GM18858 (cell line): Measurements from ENCODE around the gene CHAC1.
"Not testable (repeated sequence)": the region's sequence is repeated elsewhere in the genome, so short reads cannot be mapped to it uniquely, and the experiment has no call there.

ENCODE experiments used
- ATAC-seq: cut with Tn5 transposase; IDR thresholded peaks from one replicate; pipeline ENCODE4 v1.9.1; 2021; ENCODE audit not compliant: unreplicated experiment

CHAC1 gene

GRCh38 chr15:40955930-40956540, 2.8 kb downstream of the CHAC1 start:
- no peak for ATAC-seq

GRCh38 chr15:40956541-40956982, 3.3 kb downstream of the CHAC1 start:
- no peak for ATAC-seq

GRCh38 chr15:40957041-40957555, 3.8 kb downstream of the CHAC1 start:
- ATAC-seq, result no peak

- ATAC-seq, result no peak
Observed at GRCh38 chr15:40957581-40958051, 4.3 kb downstream of the CHAC1 start.

GRCh38 chr15:40958146-40958545, 4.9 kb downstream of the CHAC1 start:
- ATAC-seq, result no peak

DNA sequence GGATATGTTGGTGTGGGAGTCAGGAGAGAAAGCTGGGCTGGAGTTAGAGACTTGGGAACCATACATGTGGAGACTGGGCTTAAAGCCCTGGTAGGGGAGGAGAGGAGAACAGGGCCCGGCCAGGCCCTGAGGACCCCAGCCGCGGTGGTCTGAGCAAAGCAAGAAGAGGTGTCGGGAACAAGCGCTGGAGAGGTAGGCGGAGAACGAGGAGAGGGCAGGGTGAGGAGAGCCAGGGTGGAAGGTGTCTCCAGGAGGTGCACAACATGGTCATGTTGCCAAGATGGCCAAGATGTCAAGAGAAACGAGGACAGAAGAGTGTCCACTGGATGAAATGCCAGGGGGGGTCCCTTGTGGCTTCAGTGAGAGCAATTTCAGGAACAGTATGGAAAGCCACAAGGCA, 5.5 kb downstream of the CHAC1 start:
- ATAC-seq, result no peak

DNA sequence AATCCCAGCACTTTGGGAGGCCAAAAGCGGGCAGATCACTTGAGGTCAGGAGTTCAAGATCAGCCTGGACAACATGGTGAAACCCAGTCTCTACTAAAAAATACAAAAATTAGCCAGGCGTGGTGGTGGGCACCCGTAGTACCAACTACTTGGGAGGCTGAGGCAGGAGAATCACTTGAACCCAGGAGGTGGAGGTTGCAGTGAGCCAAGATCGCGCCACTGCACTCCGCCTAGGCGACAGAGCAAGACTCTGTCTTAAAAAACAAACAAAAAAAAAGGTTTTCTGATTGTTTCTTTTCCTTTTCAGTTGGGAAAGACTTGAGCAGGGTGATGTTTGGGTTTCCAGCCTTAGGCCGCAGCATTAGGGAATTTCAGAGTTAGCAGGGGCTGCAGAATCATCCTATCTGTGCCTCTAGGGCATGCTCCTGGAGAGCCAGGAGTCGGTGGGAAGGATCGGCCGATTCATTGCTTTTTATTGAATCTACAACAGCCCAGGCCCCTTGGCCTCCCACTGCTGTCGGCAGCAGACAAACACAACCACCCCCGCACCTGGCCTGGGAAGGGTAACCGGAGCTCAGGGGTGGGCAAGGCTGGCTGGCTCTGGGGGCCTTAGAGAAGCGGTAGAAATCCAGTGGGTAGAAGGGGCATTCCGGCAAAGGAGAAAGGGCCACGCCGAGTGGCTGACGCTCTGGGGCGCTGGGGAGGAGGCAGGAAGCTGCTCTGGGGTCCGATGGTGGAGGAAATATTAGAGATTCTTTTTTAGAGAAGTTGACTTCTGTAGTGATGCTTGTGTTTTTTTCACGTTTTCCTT, 6.3 kb downstream of the CHAC1 start:
- ATAC-seq, result no peak

GRCh38 chr15:40960151-40960885, 7.0 kb downstream of the CHAC1 start:
- ATAC-seq, result no peak

- no peak for ATAC-seq
Observed at GRCh38 chr15:40960925-40961324, 7.7 kb downstream of the CHAC1 start.

DNA sequence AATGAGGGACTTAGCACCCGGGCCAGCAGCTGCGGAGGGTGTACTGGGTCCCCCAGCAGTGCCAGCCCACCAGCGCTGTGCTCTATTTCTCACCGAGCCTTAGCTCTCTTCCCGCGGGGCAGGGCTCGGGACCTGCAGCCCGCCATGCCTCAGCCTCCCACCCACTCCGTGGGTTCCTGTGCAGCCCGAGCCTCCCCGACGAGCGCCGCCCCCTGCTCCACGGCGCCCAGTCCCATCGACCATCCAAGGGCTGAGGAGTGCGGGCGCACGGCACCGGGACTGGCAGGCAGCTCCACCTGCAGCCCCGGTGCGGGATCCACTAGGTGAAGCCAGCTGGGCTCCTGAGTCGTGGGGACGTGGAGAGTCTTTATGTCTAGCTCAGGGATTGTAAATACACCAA, 8.5 kb downstream of the CHAC1 start:
- not testable (repeated sequence) for ATAC-seq

GRCh38 chr15:40962317-40962716, 9.0 kb downstream of the CHAC1 start:
- not testable (repeated sequence) for ATAC-seq

- no peak for ATAC-seq
Observed at GRCh38 chr15:40963201-40963600, 9.9 kb downstream of the CHAC1 start.

DNA sequence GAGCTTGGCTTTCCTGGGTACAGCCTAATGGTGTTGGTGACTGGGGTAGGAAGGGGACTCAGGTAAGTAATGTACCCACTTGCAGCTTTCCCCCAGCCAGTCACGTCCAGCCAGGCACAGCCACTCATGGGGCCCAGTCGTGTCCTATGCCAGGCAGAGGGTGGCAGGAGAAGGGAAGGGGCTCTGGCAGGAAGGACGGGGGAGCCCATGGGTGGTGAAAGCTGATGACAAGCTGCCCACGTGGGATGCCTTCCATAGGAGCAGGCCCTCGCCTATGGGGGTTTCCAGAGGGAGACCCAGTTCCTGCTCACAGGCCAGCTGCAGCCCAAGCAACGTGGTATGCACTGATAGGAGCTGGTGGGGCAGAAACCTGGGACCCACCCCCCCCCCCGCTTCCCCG, 10.7 kb downstream of the CHAC1 start:
- no peak for ATAC-seq

DNA sequence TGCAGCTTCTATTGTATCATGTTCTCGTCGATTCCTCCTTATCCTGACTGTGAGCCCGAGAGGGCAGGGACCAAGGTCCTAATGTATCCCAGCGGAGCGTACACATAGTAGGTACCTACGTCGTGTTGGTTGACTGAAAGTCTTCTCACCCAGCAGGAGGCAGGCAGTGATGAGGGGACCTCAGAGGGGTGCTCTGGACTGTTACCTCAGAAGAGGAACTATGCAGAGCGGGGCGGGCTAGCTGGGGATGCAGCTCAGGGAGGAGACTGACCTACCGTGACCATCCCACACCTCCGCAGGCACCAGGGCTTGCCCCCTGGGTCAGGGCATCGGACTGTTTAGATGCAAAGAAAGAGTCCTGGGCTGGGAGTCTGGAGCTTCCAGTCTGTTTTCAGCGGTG, 11.4 kb downstream of the CHAC1 start:
- ATAC-seq, result no peak

DNA sequence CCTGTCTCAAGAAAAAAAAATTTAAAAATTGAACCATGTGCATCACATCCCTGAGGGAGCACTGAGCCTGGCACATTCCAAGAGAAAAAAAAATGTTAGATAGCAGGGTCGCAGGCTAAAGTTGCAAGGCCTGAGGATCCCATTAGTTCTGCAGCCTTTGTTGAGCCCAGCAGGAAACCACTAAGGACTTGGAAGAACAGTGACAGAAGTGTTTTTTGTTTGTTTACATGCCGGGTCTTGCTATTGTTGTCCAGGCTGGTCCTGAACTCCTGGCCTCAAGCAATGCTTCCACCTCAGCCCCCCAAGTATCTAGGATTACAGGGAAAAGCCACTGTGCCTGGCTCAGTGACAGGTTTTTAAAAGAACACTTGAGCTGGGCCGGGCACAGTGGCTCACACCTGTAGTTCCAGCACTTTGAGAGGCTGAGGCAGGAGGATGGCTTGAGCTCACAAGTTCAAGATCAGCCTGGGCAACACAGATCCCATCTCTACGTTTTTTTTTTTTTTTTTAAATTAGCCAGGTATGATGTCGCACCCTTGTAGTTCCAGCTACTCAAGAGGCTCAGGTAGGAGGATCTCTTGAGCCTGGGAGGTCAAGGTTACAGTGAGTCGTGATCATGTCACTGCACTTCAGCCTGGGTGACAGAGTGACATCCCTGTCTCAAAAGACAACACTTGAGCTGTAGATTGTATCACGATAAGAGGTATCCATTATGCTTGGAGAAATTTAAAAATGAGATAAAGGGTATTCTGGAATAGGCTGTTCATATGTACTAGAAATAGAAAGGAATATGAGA, 15.2 kb downstream of the CHAC1 start:
- no peak for ATAC-seq

GRCh38 chr15:40969363-40969762, 16.1 kb downstream of the CHAC1 start:
- ATAC-seq, result no peak

- ATAC-seq, result no peak
Observed at GRCh38 chr15:40974879-40975278, 21.6 kb downstream of the CHAC1 start.

GRCh38 chr15:40976819-40977218, 23.5 kb downstream of the CHAC1 start:
- no peak for ATAC-seq

DNA sequence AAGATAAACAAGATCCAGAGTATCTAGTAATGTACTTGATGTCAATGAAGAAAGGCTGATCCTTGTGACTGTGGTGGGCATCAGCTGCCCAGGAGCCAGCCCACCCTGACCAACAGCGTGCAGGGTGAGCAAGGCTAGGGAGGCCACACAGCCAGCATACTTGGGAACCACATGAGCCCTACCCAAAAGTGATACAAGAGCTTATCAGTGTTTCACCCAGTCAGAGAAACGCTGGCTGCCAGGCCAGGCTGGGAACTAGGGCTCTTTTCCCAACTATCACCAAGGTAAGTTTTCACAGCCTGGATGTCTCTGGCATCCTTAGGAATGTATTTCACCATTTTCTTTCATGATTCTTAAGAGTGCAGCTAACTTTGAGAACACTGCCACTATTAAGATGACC, 24.9 kb downstream of the CHAC1 start:
- no peak for ATAC-seq

- no peak for ATAC-seq
Observed at GRCh38 chr15:40978562-40978961, 25.3 kb downstream of the CHAC1 start.

GRCh38 chr15:40981186-40981585, 27.9 kb downstream of the CHAC1 start:
- no peak for ATAC-seq
